ENCODE data around the gene SVEP1. TPM values are rescaled to one million over a fixed set of nuclear protein-coding genes. Genes with fewer than 3 reads are reported as not detected.
"Not testable (repeated sequence)": the region's sequence is repeated elsewhere in the genome, so short reads cannot be mapped to it uniquely, and the experiment has no call there.

SVEP1 gene
- total RNA-seq, 1 donor from 2014 or later = not detected

GRCh38 chr9:110571801-110572483, 7.6 kb downstream of the SVEP1 start:
- Mint-ChIP-seq H3K27me3 (ENCODE audit: insufficient read depth) (no peaks in the 10 kb centered on the region), H3K36me3 (ENCODE audit: low read depth) (no peaks in the 10 kb centered on the region), H3K4me3 (no peak overlapping the region), H3K4me1 (ENCODE audit: low read depth) (no peaks in the 10 kb centered on the region), H3K27ac (no peak overlapping the region), H3K9me3 (no peaks in the 10 kb centered on the region)
- no peak for DNase-seq (ENCODE audit: low spot score)
- intact Hi-C loops (cut with micrococcal nuclease) = no loop called here

GRCh38 chr9:110566156-110566555, 13.4 kb downstream of the SVEP1 start:
- intact Hi-C loops (cut with micrococcal nuclease) = no loop called here
- no peaks in the 10 kb centered on the region for H3K36me3 Mint-ChIP-seq (ENCODE audit: low read depth)
- no peak for DNase-seq (ENCODE audit: low spot score)
- no peaks in the 10 kb centered on the region for H3K9me3 Mint-ChIP-seq
- no peaks in the 10 kb centered on the region for H3K27me3 Mint-ChIP-seq (ENCODE audit: insufficient read depth)
- no peak overlapping the region for H3K27ac Mint-ChIP-seq
- no peaks in the 10 kb centered on the region for H3K4me1 Mint-ChIP-seq (ENCODE audit: low read depth)
- no peak overlapping the region for H3K4me3 Mint-ChIP-seq

GRCh38 chr9:110561826-110562225, 17.7 kb downstream of the SVEP1 start:
- intact Hi-C loops (cut with micrococcal nuclease) = no loop called here
- Mint-ChIP-seq H3K9me3 (no peaks in the 10 kb centered on the region), H3K4me3 (no peak overlapping the region), H3K4me1 (ENCODE audit: low read depth) (no peaks in the 10 kb centered on the region), H3K27ac (no peak overlapping the region), H3K27me3 (ENCODE audit: insufficient read depth) (no peaks in the 10 kb centered on the region), H3K36me3 (ENCODE audit: low read depth) (no peaks in the 10 kb centered on the region)
- DNase-seq (ENCODE audit: low spot score) = no peak

GRCh38 chr9:110559869-110560268, 19.7 kb downstream of the SVEP1 start:
- peaks cover 4% of the 10 kb centered on the region for H3K27me3 Mint-ChIP-seq (ENCODE audit: insufficient read depth)
- intact Hi-C loops (cut with micrococcal nuclease) = no loop called here
- no peak overlapping the region for H3K4me3 Mint-ChIP-seq
- no peaks in the 10 kb centered on the region for H3K4me1 Mint-ChIP-seq (ENCODE audit: low read depth)
- no peaks in the 10 kb centered on the region for H3K9me3 Mint-ChIP-seq
- H3K27ac Mint-ChIP-seq = no peak overlapping the region
- DNase-seq (ENCODE audit: low spot score) = no peak
- H3K36me3 Mint-ChIP-seq (ENCODE audit: low read depth) = no peaks in the 10 kb centered on the region

GRCh38 chr9:110555551-110556331, 23.8 kb downstream of the SVEP1 start:
- intact Hi-C loops (cut with micrococcal nuclease) = no loop called here
- H3K4me1 Mint-ChIP-seq (ENCODE audit: low read depth) = no peaks in the 10 kb centered on the region
- H3K27me3 Mint-ChIP-seq (ENCODE audit: insufficient read depth) = peaks cover 4% of the 10 kb centered on the region
- no peak overlapping the region for H3K4me3 Mint-ChIP-seq
- DNase-seq (ENCODE audit: low spot score) = no peak
- no peaks in the 10 kb centered on the region for H3K36me3 Mint-ChIP-seq (ENCODE audit: low read depth)
- H3K9me3 Mint-ChIP-seq = no peaks in the 10 kb centered on the region
- no peak overlapping the region for H3K27ac Mint-ChIP-seq

- DNase-seq (ENCODE audit: low spot score) = no peak
- H3K36me3 Mint-ChIP-seq (ENCODE audit: low read depth) = no peaks in the 10 kb centered on the region
- no peaks in the 10 kb centered on the region for H3K4me1 Mint-ChIP-seq (ENCODE audit: low read depth)
- intact Hi-C loops (cut with micrococcal nuclease) = no loop called here
- H3K27ac Mint-ChIP-seq = no peak overlapping the region
- no peaks in the 10 kb centered on the region for H3K27me3 Mint-ChIP-seq (ENCODE audit: insufficient read depth)
- H3K9me3 Mint-ChIP-seq = no peaks in the 10 kb centered on the region
- no peak overlapping the region for H3K4me3 Mint-ChIP-seq
Measured at GRCh38 chr9:110546411-110546871, 33.1 kb downstream of the SVEP1 start.

- no peak for DNase-seq (ENCODE audit: low spot score)
- no peaks in the 10 kb centered on the region for H3K27me3 Mint-ChIP-seq (ENCODE audit: insufficient read depth)
- intact Hi-C loops (cut with micrococcal nuclease) = no loop called here
- H3K9me3 Mint-ChIP-seq = no peaks in the 10 kb centered on the region
- no peak overlapping the region for H3K4me3 Mint-ChIP-seq
- no peak overlapping the region for H3K27ac Mint-ChIP-seq
- H3K4me1 Mint-ChIP-seq (ENCODE audit: low read depth) = no peaks in the 10 kb centered on the region
- H3K36me3 Mint-ChIP-seq (ENCODE audit: low read depth) = no peaks in the 10 kb centered on the region
Measured at GRCh38 chr9:110545705-110546104, 33.8 kb downstream of the SVEP1 start.

- Mint-ChIP-seq H3K4me3 (no peak overlapping the region), H3K27ac (no peak overlapping the region), H3K36me3 (ENCODE audit: low read depth) (no peaks in the 10 kb centered on the region), H3K27me3 (ENCODE audit: insufficient read depth) (no peaks in the 10 kb centered on the region), H3K9me3 (no peaks in the 10 kb centered on the region), H3K4me1 (ENCODE audit: low read depth) (no peaks in the 10 kb centered on the region)
- no peak for DNase-seq (ENCODE audit: low spot score)
- intact Hi-C loops (cut with micrococcal nuclease) = no loop called here
Measured at GRCh38 chr9:110543631-110544051, 35.9 kb downstream of the SVEP1 start.

- Mint-ChIP-seq H3K4me3 (no peak overlapping the region), H3K27me3 (ENCODE audit: insufficient read depth) (no peaks in the 10 kb centered on the region), H3K27ac (no peak overlapping the region), H3K36me3 (ENCODE audit: low read depth) (no peaks in the 10 kb centered on the region), H3K9me3 (no peaks in the 10 kb centered on the region), H3K4me1 (ENCODE audit: low read depth) (no peaks in the 10 kb centered on the region)
- no peak for DNase-seq (ENCODE audit: low spot score)
- intact Hi-C loops (cut with micrococcal nuclease) = no loop called here
Measured at GRCh38 chr9:110541950-110542349, 37.6 kb downstream of the SVEP1 start.

GRCh38 chr9:110538647-110539041, 40.9 kb downstream of the SVEP1 start:
- H3K4me1 Mint-ChIP-seq (ENCODE audit: low read depth) = no peaks in the 10 kb centered on the region
- no peak for DNase-seq (ENCODE audit: low spot score)
- no peak overlapping the region for H3K27ac Mint-ChIP-seq
- intact Hi-C loops (cut with micrococcal nuclease) = loop anchor here (2.0 kb wide), 1 partner anchor 56 kb away; no protein-coding TSS in a partner anchor
- no peaks in the 10 kb centered on the region for H3K36me3 Mint-ChIP-seq (ENCODE audit: low read depth)
- no peaks in the 10 kb centered on the region for H3K27me3 Mint-ChIP-seq (ENCODE audit: insufficient read depth)
- H3K9me3 Mint-ChIP-seq = peaks cover 4% of the 10 kb centered on the region
- no peak overlapping the region for H3K4me3 Mint-ChIP-seq

- intact Hi-C loops (cut with micrococcal nuclease) = loop anchor here (2.0 kb wide), 1 partner anchor 55 kb away; no protein-coding TSS in a partner anchor
- H3K27me3 Mint-ChIP-seq (ENCODE audit: insufficient read depth) = no peaks in the 10 kb centered on the region
- DNase-seq (ENCODE audit: low spot score) = no peak
- no peak overlapping the region for H3K27ac Mint-ChIP-seq
- H3K9me3 Mint-ChIP-seq = peaks cover 4% of the 10 kb centered on the region
- no peaks in the 10 kb centered on the region for H3K36me3 Mint-ChIP-seq (ENCODE audit: low read depth)
- H3K4me3 Mint-ChIP-seq = no peak overlapping the region
- H3K4me1 Mint-ChIP-seq (ENCODE audit: low read depth) = no peaks in the 10 kb centered on the region
Measured at GRCh38 chr9:110537841-110538646, 41.5 kb downstream of the SVEP1 start.

- Mint-ChIP-seq H3K27me3 (ENCODE audit: insufficient read depth) (no peaks in the 10 kb centered on the region), H3K27ac (no peak overlapping the region), H3K4me1 (ENCODE audit: low read depth) (no peaks in the 10 kb centered on the region), H3K4me3 (no peak overlapping the region), H3K9me3 (peaks cover 4% of the 10 kb centered on the region), H3K36me3 (ENCODE audit: low read depth) (no peaks in the 10 kb centered on the region)
- DNase-seq (ENCODE audit: low spot score) = no peak
- intact Hi-C loops (cut with micrococcal nuclease) = no loop called here
Measured at GRCh38 chr9:110536822-110537221, 42.7 kb downstream of the SVEP1 start.

GRCh38 chr9:110534162-110534561, 45.4 kb downstream of the SVEP1 start:
- H3K4me1 Mint-ChIP-seq (ENCODE audit: low read depth); H3K27ac Mint-ChIP-seq; H3K27me3 Mint-ChIP-seq (ENCODE audit: insufficient read depth); H3K9me3 Mint-ChIP-seq; intact Hi-C loops (cut with micrococcal nuclease); H3K36me3 Mint-ChIP-seq (ENCODE audit: low read depth); DNase-seq (ENCODE audit: low spot score); H3K4me3 Mint-ChIP-seq: not testable (repeated sequence)
